SK-N-SH treated with all-trans-retinoic acid at 6 μM for 48 hours (cell line): ENCODE results near the gene NCK2.

Experiments
- GLIS3 ChIP-seq: fragments of 250-450 bp; sonication (Bioruptor Pico); IDR thresholded peaks from 2 replicates; pipeline ENCODE4 v1.5.0; 2020; ENCODE audit warnings: mild to moderate bottlenecking, moderate library complexity
- OSR1 ChIP-seq: fragments of 250-450 bp; sonication (Bioruptor Pico); IDR thresholded peaks from 2 replicates; pipeline ENCODE4 v1.8.0; 2022; ENCODE audit warnings: moderate library complexity, mild to moderate bottlenecking, inconsistent platforms
- RARB ChIP-seq: fragments of 250-450 bp; sonication (Bioruptor Pico); IDR thresholded peaks from 2 replicates; pipeline ENCODE4 v1.8.0; 2021; ENCODE audit warnings: mild to moderate bottlenecking, moderate library complexity
- SNAI2 ChIP-seq: fragments of 250-450 bp; sonication (Bioruptor Pico); IDR thresholded peaks from 2 replicates; pipeline ENCODE4 v1.5.0; 2020; ENCODE audit warnings: mild to moderate bottlenecking, moderate library complexity
- TCF4 ChIP-seq: fragments of 250-450 bp; sonication (Bioruptor Pico); IDR thresholded peaks from 2 replicates; pipeline ENCODE4 v1.8.0; 2021; ENCODE audit warnings: mild to moderate bottlenecking, moderate library complexity, borderline replicate concordance
- ZFP3 ChIP-seq: fragments of 250-450 bp; sonication (Bioruptor Pico); IDR thresholded peaks from 2 replicates; pipeline ENCODE4 v1.5.0; 2020; ENCODE audit warnings: mild to moderate bottlenecking, moderate library complexity
- ZFP30 ChIP-seq: fragments of 450-650 bp; formaldehyde crosslinking; IDR thresholded peaks from 2 replicates; pipeline ENCODE4 v1.5.0; 2022; ENCODE audit warnings: mild to moderate bottlenecking, moderate library complexity
- TF ChIP-seq, protein P1 (sequence below): fragments of 250-450 bp; sonication (Bioruptor Pico); IDR thresholded peaks from 2 replicates; pipeline ENCODE4 v1.5.1; 2020; ENCODE audit warnings: low read depth, mild to moderate bottlenecking, moderate library complexity
- TF ChIP-seq, protein P2 (sequence below): fragments of 250-450 bp; sonication (Bioruptor Pico); IDR thresholded peaks from 2 replicates; pipeline ENCODE4 v1.8.0; 2021; ENCODE audit warnings: low read depth, mild to moderate bottlenecking, moderate library complexity, borderline replicate concordance
- TF ChIP-seq, protein P3 (sequence below): fragments of 250-450 bp; sonication (Bioruptor Pico); IDR thresholded peaks from 2 replicates; pipeline ENCODE4 v1.5.1; 2021; ENCODE audit warnings: mild to moderate bottlenecking, moderate library complexity

DNA sequence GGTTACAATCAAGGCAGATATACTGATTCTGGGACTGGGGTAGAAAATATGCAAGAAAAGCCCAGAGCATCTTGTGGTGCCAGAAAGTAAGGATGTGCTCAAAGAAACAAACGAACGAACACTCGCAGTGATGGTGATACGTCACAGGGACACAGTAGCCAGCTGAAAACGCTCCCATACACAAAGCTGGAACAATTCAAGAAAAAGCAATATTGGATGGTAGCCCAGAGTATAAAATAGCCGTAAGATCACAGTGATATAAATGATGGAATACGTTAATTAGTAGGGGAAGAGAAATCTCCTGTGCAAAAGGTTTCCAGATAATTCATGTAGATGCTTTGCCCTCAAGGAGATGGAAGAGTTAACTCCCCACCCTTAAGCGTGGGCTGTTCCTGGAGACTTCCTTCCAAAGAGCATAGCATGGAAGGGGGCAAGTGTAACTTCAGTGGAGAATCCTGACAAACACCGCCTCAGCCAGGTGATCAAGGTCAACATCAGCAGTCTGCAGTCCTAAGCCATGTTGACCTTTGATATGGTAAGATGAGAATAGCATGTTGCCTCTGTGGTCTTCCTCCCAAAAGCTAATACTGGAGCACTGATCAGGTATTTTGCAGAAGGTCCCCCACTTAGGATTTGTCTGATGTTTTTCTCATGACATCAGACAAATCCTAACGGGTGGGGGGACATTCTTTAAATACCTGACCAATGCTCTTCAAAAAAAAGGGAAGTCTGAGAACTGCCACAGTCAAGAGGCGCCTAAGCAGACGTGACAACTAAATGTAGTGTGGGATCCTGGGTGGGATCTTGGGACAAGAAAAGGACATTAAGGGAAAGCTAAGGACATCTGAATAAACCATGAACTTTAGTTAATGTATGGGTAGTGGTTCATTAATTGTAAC lies 99.0 kb downstream of the NCK2 start:
- TF ChIP-seq SNAI2 (CRISPR knock-in tag) (no peak), TCF4 (no peak), ZFP3 (CRISPR knock-in tag) (no peak), ZFP30 (no peak), RARB (CRISPR knock-in tag) (no peak), OSR1 (CRISPR knock-in tag) (no peak), GLIS3 (no peak)
- TF ChIP-seq, protein P1, sequence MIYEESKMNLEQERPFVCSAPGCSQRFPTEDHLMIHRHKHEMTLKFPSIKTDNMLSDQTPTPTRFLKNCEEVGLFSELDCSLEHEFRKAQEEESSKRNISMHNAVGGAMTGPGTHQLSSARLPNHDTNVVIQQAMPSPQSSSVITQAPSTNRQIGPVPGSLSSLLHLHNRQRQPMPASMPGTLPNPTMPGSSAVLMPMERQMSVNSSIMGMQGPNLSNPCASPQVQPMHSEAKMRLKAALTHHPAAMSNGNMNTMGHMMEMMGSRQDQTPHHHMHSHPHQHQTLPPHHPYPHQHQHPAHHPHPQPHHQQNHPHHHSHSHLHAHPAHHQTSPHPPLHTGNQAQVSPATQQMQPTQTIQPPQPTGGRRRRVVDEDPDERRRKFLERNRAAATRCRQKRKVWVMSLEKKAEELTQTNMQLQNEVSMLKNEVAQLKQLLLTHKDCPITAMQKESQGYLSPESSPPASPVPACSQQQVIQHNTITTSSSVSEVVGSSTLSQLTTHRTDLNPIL (CRISPR knock-in tag) = no peak
- TF ChIP-seq, protein P2, sequence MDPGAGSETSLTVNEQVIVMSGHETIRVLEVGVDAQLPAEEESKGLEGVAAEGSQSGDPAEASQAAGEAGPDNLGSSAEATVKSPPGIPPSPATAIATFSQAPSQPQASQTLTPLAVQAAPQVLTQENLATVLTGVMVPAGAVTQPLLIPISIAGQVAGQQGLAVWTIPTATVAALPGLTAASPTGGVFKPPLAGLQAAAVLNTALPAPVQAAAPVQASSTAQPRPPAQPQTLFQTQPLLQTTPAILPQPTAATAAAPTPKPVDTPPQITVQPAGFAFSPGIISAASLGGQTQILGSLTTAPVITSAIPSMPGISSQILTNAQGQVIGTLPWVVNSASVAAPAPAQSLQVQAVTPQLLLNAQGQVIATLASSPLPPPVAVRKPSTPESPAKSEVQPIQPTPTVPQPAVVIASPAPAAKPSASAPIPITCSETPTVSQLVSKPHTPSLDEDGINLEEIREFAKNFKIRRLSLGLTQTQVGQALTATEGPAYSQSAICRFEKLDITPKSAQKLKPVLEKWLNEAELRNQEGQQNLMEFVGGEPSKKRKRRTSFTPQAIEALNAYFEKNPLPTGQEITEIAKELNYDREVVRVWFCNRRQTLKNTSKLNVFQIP (CRISPR knock-in tag) = no peak
- TF ChIP-seq, protein P3, sequence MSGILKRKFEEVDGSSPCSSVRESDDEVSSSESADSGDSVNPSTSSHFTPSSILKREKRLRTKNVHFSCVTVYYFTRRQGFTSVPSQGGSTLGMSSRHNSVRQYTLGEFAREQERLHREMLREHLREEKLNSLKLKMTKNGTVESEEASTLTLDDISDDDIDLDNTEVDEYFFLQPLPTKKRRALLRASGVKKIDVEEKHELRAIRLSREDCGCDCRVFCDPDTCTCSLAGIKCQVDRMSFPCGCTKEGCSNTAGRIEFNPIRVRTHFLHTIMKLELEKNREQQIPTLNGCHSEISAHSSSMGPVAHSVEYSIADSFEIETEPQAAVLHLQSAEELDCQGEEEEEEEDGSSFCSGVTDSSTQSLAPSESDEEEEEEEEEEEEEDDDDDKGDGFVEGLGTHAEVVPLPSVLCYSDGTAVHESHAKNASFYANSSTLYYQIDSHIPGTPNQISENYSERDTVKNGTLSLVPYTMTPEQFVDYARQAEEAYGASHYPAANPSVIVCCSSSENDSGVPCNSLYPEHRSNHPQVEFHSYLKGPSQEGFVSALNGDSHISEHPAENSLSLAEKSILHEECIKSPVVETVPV = no peak
